GM12865 (cell line): ENCODE data around the gene RNF115.
"Not testable (repeated sequence)": the region's sequence is repeated elsewhere in the genome, so short reads cannot be mapped to it uniquely, and the experiment has no call there.

ENCODE experiments used
- DNase-seq: peaks from one replicate; pipeline ENCODE4 v3.0.0; 2010; ENCODE audit warnings: low read depth
- H3K4me3 ChIP-seq: 2 replicates; pipeline ENCODE4 v1.5.1; 2011; ENCODE audit warnings: mild to moderate bottlenecking, low read depth, low read length, control low read depth
- TF ChIP-seq, protein P1 (sequence below): IDR thresholded peaks from 2 replicates; pipeline ENCODE4 v1.5.1; 2011; ENCODE audit warnings: low read length, control low read depth, low read depth, inconsistent platforms; ENCODE audit not compliant: insufficient read depth; ENCODE audit errors: missing control alignments

Gene RNF115

DNA sequence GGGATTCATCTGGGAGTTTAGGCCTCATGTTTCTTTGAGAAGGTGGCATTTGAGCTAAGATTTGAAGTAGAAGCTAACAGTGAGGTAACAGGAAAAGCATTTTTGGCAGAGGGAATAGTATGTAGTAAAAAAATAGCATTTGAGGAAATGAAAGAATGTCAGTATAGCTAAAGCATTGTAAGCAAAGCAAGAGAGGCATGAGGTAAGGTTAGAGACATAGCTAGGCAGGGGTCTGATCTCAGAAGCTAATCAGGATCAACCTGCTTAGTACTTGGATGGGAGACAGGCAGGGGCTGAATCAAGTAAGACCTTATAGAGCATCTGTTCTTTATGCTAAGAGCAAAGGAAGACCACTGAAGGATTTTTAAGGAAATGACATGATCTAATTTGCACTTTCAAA, 4.1 kb upstream of the RNF115 start:
- no peak overlapping the region for H3K4me3 ChIP-seq
- DNase-seq = no peak
- TF ChIP-seq, protein P1, sequence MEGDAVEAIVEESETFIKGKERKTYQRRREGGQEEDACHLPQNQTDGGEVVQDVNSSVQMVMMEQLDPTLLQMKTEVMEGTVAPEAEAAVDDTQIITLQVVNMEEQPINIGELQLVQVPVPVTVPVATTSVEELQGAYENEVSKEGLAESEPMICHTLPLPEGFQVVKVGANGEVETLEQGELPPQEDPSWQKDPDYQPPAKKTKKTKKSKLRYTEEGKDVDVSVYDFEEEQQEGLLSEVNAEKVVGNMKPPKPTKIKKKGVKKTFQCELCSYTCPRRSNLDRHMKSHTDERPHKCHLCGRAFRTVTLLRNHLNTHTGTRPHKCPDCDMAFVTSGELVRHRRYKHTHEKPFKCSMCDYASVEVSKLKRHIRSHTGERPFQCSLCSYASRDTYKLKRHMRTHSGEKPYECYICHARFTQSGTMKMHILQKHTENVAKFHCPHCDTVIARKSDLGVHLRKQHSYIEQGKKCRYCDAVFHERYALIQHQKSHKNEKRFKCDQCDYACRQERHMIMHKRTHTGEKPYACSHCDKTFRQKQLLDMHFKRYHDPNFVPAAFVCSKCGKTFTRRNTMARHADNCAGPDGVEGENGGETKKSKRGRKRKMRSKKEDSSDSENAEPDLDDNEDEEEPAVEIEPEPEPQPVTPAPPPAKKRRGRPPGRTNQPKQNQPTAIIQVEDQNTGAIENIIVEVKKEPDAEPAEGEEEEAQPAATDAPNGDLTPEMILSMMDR = no peak

DNA sequence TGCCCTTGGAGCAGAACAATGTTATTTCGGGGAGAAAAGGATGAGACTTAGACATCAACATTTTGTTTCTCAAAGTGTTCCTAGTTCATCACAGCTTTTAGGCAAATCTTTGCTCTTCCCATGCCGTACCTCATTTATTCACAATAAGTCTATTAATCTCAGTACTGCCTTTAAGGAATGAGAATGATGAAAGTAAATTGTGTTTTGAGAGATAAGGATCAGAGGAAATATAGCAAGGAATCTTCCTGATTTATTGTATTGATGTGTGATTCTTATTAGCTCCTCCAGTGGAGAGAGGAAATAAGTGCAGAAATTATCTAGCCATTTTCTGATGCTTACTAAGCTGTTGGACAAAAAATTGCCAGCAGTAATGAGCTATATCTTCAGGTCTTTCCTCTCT, 2.1 kb upstream of the RNF115 start:
- H3K4me3 ChIP-seq = no peak overlapping the region
- TF ChIP-seq, protein P1 = no peak
- DNase-seq = no peak

DNA sequence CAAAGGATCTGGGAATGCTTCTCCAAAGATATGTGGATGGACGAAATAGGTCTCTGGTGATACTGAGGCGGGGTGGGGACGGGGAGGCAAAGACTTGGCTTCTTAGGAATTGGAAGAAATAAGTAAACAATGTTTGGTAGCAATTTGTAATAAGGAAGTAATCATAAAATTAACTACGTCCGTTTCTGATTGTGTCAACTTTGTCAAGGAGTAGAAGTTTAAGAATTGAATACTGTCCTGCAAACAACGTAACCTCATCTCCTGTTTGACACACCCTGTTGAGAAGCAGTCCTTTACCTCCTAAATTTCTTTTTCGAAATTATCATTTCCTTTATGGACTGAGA, 576 bp upstream of the RNF115 start:
- peak overlapping the region; percentile 95 for H3K4me3 ChIP-seq
- DNase-seq = no peak
- TF ChIP-seq, protein P1 = no peak

DNA sequence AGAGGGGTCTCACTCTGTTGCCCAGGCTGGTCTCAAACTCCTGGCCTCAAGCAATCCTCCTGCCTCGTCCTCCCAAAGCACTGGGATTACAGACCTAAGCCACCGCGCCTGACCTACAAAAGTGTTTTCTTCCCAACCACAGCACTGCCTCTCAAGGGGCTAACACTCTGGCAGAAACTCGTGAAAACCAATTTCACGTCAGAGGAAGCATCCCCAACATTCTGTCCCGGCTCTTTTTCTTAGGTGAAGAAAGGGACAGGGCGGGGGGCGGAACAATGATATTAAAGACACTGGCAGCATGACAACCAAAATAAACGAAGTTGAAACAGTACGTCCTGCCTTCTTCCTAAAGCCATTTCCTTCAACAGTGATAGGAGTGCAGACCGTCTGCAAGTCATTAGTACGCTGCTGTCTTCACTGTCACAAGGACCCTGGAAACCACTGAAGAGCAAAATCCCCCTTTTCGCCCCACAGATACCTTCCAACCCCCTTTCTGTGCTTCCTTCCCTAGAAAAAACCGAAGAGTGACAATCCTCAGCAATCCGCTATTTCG, 1.0 kb downstream of the RNF115 start:
- not testable (repeated sequence) for H3K4me3 ChIP-seq, DNase-seq

DNA sequence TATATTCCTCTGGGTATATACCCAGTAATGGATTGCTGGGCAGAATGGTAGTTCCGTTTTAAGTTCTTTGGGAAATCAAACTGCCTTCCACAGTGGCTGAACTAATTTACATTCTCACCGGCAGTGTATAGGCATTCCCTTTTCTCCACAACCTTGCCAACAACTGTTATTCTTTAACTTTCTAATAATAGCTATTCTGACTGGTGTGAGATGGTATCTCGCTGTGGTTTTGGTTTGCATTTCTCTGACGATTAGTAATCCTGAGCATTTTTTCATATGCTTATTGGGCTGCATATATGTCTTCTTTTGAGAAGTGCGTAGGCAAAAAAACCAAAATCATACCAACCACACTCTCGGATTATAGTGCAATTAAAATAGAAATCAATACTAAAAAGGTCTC, 5.8 kb downstream of the RNF115 start:
- not testable (repeated sequence) for DNase-seq

DNA sequence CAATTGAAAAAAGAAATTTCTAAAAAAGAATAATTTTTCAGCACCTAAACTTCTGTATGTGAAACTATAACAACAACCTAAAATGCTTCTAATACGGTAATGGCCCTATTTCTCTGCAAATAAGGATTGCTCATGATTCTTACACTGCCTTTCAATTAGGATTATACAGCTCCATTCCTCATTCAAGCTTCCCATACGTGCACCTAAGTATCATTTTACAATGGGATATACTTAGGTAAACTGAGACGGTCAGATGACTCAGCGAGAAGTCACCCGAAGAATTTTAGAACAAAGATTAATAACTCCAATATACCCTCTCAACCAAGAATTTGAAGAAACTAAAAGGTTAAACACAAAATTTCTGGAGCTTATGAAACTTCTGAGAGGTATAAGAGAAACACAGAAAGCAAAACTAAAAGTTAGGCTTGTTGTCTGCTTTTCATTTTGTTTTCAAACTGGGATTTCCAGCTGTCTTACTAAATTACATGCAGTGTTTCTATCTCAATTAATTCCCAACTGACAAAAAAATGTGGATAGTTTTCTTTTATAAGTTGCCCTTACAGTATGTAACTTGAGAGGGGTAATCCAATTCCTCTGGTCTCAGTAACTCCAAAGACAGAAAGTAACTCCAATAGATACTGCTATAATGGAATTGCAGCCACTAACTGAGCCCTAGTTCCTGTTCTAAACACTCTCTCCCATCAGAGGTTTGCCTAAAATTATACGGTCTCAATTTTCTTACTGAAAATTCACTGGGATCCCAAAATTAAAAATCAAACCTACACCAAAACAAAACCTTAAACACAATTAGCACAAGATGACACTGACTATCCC, 10.7 kb downstream of the RNF115 start:
- H3K4me3 ChIP-seq, DNase-seq: not testable (repeated sequence)

More for the DNA sequence above, 5.8 kb downstream of the RNF115 start:
- H3K4me3 ChIP-seq = not testable (repeated sequence)

DNA sequence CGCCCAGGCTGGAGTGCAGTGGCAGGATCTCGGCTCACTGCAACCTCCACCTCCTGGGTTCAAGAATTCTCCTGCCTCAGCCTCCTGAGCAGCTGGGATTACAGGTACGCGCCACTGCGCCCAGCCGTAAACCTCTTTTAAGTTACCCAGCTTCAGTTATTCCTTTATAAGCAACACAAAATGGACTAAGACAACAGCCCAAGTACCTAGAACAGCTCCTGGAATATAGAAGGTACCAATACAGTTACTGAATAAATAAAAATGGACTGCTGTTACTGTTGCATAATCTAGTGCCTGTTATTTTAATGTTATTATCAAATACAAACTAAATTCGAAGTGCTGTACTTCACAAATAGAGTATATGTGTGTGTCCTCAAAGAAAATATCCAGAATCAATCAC, 17.1 kb downstream of the RNF115 start:
- no peak for DNase-seq
- no peak overlapping the region for H3K4me3 ChIP-seq
- TF ChIP-seq, protein P1 = no peak

DNA sequence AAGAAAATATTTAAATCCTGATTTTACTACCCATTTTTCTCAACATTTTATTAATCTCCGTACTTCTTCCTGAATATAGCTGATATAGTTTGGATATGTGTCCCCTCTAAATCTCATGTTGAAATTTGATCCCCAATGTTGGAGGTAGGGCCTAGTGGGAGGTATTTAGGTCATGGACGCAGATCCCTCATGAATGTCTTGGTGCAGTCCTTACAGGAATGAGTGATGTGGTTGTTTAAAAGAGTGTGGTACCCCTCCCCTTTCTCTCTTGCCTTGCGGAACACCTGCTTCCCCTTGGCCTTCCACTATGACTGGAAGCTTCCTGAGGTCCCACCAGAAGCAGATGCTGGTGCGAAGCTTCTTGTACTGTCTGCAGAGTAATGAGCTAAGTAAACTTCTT, 17.5 kb downstream of the RNF115 start:
- no peak for DNase-seq
- no peak overlapping the region for H3K4me3 ChIP-seq
- TF ChIP-seq, protein P1 = no peak
